NCI-H2196 treated with DMSO at 0.1 percent for 48 hours (cell line): ENCODE data around the gene HOXD11.
A peak's percentile ranks its signal among the peaks of the same experiment; 100 is the strongest.

Experiments
- DNase-seq: peaks from one replicate; lab custom pipeline; 2025; ENCODE audit not compliant: unreplicated experiment; lab: John Stamatoyannopoulos, UW

Gene HOXD11

DNA sequence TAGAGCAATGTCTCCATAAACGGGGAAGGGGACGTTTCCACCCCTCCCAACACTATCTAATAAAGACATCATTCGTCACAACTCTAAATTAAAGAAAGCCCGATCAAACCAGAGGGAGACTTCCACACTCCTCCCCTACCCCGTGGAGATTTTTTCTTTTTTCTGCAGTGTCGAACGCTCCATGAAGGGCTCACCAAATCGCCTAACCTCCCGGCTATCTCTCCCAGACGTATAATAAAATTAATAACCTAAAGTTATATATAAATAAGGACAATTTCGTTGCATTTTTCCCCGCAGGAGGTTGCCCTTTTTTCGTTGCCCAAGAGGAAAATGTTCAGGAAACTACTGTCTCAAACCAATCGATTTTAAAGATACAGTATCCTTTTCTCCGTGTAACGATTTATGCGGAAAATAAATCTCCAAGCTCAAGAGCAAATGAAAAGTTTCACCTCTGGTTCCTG lies 25.7 kb upstream of the HOXD11 start:
- no peak for DNase-seq

GRCh38 chr2:176081837-176082524 lies 25.1 kb upstream of the HOXD11 start:
- DNase-seq = no peak

DNA sequence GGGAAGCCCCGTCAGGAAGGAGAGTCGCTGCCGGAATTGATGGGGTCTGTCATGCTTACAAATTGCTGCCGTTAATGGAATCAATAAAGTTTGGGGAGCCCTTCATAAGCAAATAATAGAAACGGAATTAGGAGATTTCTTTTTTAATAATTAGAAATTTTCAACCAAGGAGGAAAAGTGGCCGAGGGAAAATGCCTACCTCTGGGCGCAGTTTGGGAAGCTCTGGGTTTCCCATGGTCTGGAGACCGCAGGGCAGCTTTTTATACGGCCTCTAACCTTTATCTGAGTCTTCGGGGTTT lies 24.6 kb upstream of the HOXD11 start:
- DNase-seq = no peak

DNA sequence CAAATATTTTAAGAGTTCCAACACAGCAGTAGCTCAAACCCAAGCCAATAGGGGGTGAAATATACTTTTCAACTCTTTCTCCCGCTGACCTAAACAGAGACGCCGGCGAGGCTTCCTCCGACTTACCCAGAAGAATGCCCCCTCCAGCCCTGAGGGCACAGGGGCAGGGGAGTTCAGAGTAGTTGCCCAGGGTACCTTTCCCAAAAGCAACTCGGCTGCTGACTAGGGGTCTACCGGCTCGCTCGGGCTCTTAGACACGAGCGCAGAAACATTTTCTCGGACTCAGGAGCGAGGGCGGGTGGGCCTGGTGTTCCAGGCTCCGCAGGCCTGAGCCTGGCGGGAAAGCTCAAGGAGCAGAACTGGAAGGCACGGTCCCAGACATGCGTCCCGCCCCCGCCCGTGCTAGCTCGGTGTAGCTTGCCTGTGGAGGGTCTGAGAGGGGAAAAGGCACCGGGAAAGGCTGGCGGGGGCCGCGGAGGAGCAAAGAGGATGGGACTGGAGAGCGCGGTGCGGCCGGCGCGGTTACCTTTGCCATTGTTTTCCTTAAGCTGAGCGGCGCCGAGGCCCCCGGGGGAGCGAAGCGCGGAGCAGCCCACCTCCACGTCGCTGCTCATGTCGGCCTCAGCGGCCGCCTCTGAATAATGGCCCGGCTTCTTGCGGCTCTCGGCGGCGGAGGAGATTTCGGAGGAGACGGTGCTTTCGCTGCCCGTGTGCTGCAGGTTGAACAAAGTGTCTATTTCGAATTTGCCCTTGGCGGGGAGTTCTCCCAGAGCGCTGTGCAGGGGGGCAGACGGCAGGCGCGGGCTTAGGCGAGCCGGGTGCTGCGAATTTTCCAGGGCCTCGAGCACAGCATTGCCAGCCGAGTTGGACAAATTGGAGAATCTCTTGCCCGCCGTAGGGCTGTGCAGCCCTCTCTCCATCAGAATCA lies 24.0 kb upstream of the HOXD11 start:
- DNase-seq = no peak

DNA sequence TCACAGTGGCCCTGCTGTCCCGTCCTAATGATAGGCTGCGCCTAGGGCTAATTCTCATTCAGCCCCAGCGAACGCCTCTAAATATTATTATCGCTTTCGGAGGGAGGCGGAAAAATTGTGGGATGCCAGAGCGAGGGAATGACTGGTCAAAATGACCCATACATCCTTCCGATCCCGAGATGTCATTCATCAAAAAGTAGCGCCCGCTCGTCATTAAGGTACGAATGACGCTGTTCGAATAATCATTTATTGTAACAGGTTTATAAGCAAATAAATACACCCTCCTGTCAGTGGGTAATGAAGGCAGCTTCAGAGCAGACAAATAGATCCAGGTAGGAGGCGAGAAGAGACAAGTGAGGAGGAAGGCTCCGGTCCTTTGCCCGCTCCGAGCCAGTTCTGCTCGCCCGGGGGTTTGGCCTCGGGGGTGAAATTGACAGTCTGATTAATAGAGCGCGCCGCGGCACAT lies 23.3 kb upstream of the HOXD11 start, which contains the start of gene EVX2:
Gene EVX2 (minus strand): TSS at position 167 of the 466 bp plus-strand sequence. CDS start 186 bp downstream, outside the sequence.
- no peak for DNase-seq

DNA sequence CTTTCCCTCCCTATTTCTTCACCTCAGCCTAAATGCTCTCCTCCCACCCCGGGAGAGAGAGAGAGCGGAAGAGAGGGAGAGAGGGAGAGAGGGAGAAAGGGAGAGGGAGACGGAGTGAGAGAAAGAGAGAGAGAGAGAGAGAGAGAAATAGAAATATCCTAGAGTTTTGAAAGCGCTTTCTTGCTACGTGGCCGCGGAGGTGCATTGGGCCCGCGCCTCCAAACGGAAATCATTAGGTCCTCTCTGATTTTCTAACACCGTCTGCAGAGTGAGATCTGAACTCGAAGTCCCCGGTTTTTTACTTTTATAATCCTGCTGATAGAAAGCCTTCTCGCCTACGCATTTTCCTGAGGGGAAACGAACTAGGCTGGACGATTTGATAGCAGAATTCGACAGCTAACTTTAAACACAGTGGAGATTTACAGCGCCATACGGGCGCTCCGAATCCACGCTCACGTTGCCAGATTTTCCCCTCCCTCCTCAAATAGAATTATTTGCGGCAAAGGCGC lies 22.4 kb upstream of the HOXD11 start:
- DNase-seq = no peak

DNA sequence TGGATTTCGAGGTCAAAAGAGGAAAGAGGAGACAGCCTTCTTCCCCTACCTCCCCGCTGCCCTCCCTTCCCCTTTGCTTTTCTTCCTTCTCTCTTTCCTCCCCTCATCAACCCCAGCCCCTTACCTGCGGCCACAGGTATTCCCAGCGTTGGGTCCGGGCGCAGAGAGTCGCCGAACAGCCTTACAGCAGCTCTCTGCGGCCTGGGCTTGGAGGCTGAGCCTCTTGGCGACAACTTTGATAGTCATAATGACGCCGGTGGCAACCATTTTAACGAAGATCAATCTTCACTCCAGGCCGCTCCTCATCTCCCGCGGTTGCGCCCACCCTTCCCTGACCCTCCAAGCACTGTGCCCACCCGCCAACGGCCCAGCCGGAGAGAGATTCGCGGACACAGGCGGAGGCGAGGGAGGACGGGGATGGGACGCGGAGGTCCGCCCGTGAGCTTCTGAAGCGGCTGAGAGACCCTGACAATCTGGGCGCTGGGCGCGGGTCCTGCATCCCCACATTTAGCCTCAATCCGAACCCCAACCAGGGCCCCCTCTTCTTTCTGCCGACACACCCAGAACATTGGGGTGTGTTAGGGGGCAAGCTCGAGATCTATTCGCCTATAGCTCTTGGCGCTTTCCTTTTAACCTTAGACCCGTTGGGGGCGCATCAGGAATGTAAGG lies 21.8 kb upstream of the HOXD11 start:
- no peak for DNase-seq

GRCh38 chr2:176085861-176086771 lies 21.0 kb upstream of the HOXD11 start:
- peak; percentile 65 for DNase-seq

DNA sequence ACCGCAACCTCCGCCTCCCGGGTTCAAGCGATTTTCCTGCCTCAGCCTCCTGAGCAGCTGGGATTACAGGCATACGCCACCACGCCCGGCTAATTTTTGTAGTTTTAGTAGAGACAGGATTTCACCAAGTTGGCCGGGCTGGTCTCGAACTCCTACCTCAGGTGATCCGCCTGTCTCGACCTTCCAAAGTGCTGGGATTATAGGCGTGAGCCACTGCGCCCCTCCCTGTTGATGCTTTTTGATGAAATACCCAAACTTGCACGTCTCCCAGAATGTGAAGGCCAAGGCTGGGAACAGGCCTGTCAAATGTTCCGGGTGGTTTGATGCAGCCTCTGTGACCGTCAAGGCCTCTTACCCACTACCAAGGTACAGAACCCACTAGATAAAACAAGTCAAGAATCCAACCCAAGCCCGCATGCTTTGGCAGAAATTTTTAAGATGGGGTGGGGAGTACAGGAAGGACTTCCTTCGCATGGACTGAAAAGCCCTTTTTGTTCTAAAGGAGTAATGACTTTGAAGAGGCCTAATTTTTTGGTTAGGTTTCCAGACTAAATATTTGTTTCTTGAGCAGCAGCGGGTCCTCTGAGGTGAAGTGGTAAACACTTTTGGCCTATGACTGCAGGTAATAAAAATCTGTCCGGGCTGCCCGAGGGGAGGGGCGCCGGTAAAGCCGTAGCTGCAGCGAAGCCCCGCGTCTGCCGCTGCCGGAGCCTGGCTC lies 19.6 kb upstream of the HOXD11 start:
- DNase-seq = no peak

DNA sequence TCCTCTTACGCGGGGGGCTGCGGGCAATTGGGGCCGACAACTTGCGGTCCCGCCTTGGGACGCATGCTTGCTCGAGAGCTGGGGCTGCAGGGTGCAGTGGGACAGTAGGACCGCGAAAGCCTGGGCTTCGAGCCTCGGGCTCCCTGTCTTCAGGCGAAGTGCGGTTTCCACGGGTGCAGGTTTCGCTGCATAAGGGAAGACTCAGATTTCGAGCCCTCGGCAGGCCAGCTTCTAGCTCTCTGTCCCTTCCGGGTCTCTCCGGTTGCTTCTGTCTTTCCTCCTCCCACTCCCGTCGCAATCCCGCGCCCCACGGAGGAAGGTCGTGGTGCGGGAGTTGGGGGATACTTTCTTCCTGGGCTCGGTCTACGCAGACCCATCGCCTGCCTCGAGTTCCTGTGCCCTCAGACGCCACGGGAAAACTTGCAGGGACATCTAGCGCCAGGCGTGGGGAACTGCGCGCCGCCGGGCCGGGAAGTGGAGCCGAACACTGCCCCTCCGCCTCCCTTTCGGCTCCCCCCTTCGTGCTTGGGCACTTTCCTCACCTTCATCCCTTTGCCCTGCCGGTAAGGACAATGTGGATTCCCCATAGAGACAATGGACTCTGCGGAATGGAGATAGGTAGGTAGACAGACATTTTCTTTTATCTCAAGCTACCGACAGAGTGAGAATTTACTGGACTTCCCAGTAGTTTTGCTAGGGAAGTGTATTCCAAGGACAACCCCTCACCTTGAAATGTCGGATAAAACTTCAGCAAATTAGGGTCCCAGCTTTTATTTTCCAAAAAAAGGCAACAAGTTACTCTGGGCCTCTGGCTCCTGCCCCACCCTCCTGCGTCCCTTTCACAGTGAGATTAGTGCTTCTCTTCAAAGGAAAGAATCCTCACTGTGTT lies 18.8 kb upstream of the HOXD11 start:
- peak; percentile 40 for DNase-seq

GRCh38 chr2:176088937-176089842 lies 17.9 kb upstream of the HOXD11 start:
- no peak for DNase-seq

- DNase-seq = no peak
Observed at GRCh38 chr2:176089843-176090395, 17.2 kb upstream of the HOXD11 start.

DNA sequence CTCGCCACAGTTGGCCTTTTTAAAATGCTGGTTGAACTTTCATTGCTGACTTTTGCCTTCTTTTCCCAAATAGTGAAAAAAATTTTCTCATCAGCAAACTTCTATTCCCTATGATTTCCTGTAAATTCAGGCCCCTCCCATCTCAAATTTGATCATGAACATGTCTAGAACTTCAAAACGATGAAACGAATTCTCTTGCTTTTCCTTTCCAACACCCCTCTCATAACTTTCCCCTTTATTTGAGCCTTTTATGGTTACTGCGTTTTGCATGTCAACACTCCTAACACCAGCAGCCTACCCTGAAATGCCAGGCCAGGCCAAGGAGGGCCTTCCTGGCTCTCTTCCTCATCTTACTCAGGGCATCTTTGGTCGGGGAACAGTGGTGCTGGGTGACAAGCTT lies 16.2 kb upstream of the HOXD11 start:
- no peak for DNase-seq

- no peak for DNase-seq
Observed at GRCh38 chr2:176091329-176092258, 15.5 kb upstream of the HOXD11 start.

DNA sequence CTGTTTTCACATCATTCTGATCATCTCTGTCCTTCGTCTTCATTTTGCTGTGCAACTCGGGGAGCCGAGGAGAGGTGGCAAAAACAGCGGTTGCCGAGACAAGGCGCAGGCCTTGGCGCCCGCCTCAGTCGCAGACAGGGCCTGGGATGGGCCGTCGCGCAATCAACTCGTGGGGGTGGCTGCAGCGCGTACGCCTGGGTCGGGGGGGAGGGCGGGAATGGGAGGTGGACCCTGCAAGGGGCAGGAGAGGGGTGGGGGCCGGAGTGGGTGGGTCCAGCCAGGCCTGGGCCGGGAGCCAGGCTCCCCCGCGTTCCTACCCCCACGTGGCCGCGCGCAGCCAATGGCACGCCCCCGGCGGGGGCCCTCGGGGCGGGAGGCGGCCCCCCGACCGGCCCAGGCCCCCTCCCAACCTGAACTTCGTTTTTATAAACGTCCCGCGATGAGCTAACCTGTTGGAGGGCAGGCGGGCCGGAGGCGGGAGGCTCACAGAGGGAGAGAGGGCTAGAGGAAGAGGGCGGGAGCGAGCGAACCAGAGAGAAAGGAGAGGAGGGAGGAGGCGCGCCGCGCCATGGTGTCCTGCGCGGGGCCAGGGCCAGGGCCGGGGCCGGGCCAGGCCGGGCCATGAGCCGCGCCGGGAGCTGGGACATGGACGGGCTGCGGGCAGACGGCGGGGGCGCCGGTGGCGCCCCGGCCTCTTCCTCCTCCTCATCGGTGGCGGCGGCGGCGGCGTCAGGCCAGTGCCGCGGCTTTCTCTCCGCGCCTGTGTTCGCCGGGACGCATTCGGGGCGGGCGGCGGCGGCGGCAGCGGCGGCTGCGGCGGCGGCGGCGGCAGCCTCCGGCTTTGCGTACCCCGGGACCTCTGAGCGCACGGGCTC lies 14.6 kb upstream of the HOXD11 start, which contains the start of gene HOXD13:
Gene HOXD13 (plus strand): TSS at position 452 of the 875 bp plus-strand sequence. CDS start 170 bp downstream, at position 622.
- DNase-seq = peak; percentile 41
